Breast epithelium (tissue), 3 donors: ENCODE results near the gene NQO2.

ENCODE experiments used
- CTCF ChIP-seq, 3 donors: fragments of 450-650 bp; IDR thresholded peaks; one replicate each; pipeline ENCODE4 v1.5.1; 2016 to 2017; ENCODE audit warnings: antibody characterized with exemption in 3 of 3, mild to moderate bottlenecking in 3 of 3, moderate library complexity in 3 of 3
- POLR2AphosphoS5 ChIP-seq, 3 donors: sonication (generic); formaldehyde crosslinking; IDR thresholded peaks; one replicate each; pipeline ENCODE4 v1.6.1; 2017; ENCODE audit warnings: antibody characterized with exemption in 3 of 3

GRCh38 chr6:2967936-2968335 is 31.8 kb upstream of the NQO2 start:
- TF ChIP-seq CTCF (IDR thresholded peaks at IDR 0.05), result no peak
- no peak for TF ChIP-seq POLR2AphosphoS5 (IDR thresholded peaks at IDR 0.05)
